ENCODE data around the gene C17orf113. TPM values are rescaled to one million over a fixed set of nuclear protein-coding genes. Genes with fewer than 3 reads are reported as not detected.

Gene C17orf113
- total and polyA plus RNA-seq, 2 donors (not counting 1 experiment from before 2014, with no cell fraction given) = 0.07 to 0.66 TPM

DNA sequence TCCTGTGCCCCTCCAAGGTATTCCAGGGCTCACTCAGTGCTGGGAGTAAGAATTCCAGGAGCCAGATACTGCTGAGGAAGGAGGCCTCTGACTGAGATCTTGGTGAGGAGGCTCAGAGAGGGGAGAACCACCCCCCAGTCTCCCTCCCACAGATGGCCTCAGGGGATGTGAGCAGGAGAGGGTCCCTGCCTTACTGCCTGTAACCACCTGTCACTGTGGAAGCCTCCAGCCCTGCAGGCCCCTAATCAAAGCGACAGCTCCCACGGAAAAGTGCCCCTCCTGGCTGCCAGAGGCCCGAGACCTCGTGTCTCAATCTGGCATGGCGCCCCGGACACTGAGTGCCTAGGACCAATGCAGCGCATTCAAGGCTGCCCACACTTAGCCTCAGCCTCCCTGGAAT, 7.7 kb upstream of the C17orf113 start:
- no peaks in the 10 kb centered on the region for H3K4me1 ChIP-seq (ENCODE audit: control insufficient read depth, extremely low read depth, insufficient read depth, low read length)
- H3K36me3 ChIP-seq (ENCODE audit: control insufficient read depth, insufficient read depth, low read length) = no peaks in the 10 kb centered on the region
- H3K9me3 ChIP-seq (ENCODE audit: control insufficient read depth, insufficient read depth, low read depth, low read length) = no peaks in the 10 kb centered on the region
- TF ChIP-seq EZH2 (IDR thresholded peaks at IDR 0.05; ENCODE audit: low read length, missing control alignments) = no peak
- TF ChIP-seq, protein P1, sequence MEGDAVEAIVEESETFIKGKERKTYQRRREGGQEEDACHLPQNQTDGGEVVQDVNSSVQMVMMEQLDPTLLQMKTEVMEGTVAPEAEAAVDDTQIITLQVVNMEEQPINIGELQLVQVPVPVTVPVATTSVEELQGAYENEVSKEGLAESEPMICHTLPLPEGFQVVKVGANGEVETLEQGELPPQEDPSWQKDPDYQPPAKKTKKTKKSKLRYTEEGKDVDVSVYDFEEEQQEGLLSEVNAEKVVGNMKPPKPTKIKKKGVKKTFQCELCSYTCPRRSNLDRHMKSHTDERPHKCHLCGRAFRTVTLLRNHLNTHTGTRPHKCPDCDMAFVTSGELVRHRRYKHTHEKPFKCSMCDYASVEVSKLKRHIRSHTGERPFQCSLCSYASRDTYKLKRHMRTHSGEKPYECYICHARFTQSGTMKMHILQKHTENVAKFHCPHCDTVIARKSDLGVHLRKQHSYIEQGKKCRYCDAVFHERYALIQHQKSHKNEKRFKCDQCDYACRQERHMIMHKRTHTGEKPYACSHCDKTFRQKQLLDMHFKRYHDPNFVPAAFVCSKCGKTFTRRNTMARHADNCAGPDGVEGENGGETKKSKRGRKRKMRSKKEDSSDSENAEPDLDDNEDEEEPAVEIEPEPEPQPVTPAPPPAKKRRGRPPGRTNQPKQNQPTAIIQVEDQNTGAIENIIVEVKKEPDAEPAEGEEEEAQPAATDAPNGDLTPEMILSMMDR (conservative IDR thresholded peaks at IDR 0.05 in 1 of 2, IDR thresholded peaks at IDR 0.05 in 1 of 2; ENCODE audit: low read depth in 1 of 2, low read length in 2 of 2) = no peak
- DNase-seq (ENCODE audit: low read depth in 2 of 2) = no peak
- H3K4me3 ChIP-seq (replicated peaks in 1 of 4; ENCODE audit: control extremely low read depth in 1 of 4, insufficient read depth in 1 of 4, low read depth in 3 of 4, low read length in 4 of 4) = no peak overlapping the region
- H3K4me2 ChIP-seq (ENCODE audit: extremely low read depth, insufficient read depth, low read length) = no peak overlapping the region
- H4K20me1 ChIP-seq (ENCODE audit: control insufficient read depth, extremely low read depth, insufficient read depth, low read length) = no peaks in the 10 kb centered on the region
- no peak overlapping the region for H3K9ac ChIP-seq (ENCODE audit: insufficient read depth, low read length)
- no peaks in the 10 kb centered on the region for H3K79me2 ChIP-seq (ENCODE audit: control insufficient read depth, insufficient read depth, low read length)
- H3K27me3 ChIP-seq (ENCODE audit: control insufficient read depth, insufficient read depth, low read length) = peaks cover 11% of the 10 kb centered on the region
- H2AFZ ChIP-seq (ENCODE audit: low read length) = no peak overlapping the region
- no peak overlapping the region for H3K27ac ChIP-seq (ENCODE audit: insufficient read depth, low read length)

DNA sequence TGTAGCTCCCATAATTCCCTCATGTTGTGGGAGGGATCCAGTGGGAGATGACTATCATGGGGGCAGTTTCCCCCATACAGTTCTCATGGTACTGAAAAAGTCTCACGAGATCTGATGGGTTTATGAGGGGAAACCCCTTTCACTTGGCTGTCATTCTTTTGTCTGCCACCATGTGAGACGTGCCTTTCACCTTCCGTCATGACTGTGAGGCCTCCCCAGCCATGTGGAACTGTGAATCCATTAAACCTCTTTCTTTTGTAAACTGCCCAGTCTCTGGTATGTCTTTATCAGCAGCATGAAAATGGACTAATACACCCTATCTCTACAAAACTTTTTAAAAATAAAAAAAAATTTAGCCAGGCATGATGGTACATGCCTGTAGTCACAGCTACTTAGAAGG, 6.2 kb upstream of the C17orf113 start:
- Histone ChIP-seq H3K4me3 (replicated peaks in 1 of 4; ENCODE audit: control extremely low read depth in 1 of 4, insufficient read depth in 1 of 4, low read depth in 3 of 4, low read length in 4 of 4) (no peak overlapping the region), H4K20me1 (ENCODE audit: control insufficient read depth, extremely low read depth, insufficient read depth, low read length) (no peaks in the 10 kb centered on the region), H3K9ac (ENCODE audit: insufficient read depth, low read length) (no peak overlapping the region), H3K79me2 (ENCODE audit: control insufficient read depth, insufficient read depth, low read length) (no peaks in the 10 kb centered on the region), H3K9me3 (ENCODE audit: control insufficient read depth, insufficient read depth, low read depth, low read length) (no peaks in the 10 kb centered on the region), H3K27me3 (ENCODE audit: control insufficient read depth, insufficient read depth, low read length) (peaks cover 20% of the 10 kb centered on the region), H3K27ac (ENCODE audit: insufficient read depth, low read length) (no peak overlapping the region), H2AFZ (ENCODE audit: low read length) (no peak overlapping the region), H3K4me2 (ENCODE audit: extremely low read depth, insufficient read depth, low read length) (no peak overlapping the region), H3K4me1 (ENCODE audit: control insufficient read depth, extremely low read depth, insufficient read depth, low read length) (no peaks in the 10 kb centered on the region), H3K36me3 (ENCODE audit: control insufficient read depth, insufficient read depth, low read length) (no peaks in the 10 kb centered on the region)
- DNase-seq (ENCODE audit: low read depth in 2 of 2) = no peak
- TF ChIP-seq, protein P1 (conservative IDR thresholded peaks at IDR 0.05 in 1 of 2, IDR thresholded peaks at IDR 0.05 in 1 of 2; ENCODE audit: low read depth in 1 of 2, low read length in 2 of 2) = no peak

DNA sequence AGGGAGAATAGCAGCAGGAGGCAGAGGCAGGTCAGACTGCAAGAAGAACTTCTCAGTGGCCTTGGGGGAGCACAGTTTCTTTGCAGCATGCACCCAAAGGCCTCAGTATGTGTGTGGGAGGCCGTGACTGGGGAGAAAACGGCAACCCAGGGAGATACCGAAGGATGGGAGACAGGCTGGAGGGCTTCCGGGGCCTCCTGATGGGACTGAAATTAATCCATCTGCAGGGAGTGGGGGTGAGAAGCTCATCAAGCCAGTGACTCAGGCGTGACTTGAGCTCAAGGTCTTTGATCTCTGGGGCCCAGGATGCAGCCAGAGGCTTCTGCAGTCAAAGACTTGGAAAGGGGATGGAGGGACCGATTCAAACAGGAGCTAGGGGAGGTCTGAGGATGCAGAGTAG, 5.1 kb upstream of the C17orf113 start:
- H3K79me2 ChIP-seq (ENCODE audit: control insufficient read depth, insufficient read depth, low read length) = no peaks in the 10 kb centered on the region
- no peaks in the 10 kb centered on the region for H3K9me3 ChIP-seq (ENCODE audit: control insufficient read depth, insufficient read depth, low read depth, low read length)
- H3K4me3 ChIP-seq (replicated peaks in 1 of 4; ENCODE audit: control extremely low read depth in 1 of 4, insufficient read depth in 1 of 4, low read depth in 3 of 4, low read length in 4 of 4) = no peak overlapping the region
- H4K20me1 ChIP-seq (ENCODE audit: control insufficient read depth, extremely low read depth, insufficient read depth, low read length) = no peaks in the 10 kb centered on the region
- TF ChIP-seq EZH2 (IDR thresholded peaks at IDR 0.05; ENCODE audit: low read length, missing control alignments) = no peak
- TF ChIP-seq, protein P1 (conservative IDR thresholded peaks at IDR 0.05 in 1 of 2, IDR thresholded peaks at IDR 0.05 in 1 of 2; ENCODE audit: low read depth in 1 of 2, low read length in 2 of 2) = no peak
- H2AFZ ChIP-seq (ENCODE audit: low read length) = no peak overlapping the region
- no peak overlapping the region for H3K27ac ChIP-seq (ENCODE audit: insufficient read depth, low read length)
- DNase-seq (ENCODE audit: low read depth in 2 of 2) = no peak
- no peaks in the 10 kb centered on the region for H3K4me1 ChIP-seq (ENCODE audit: control insufficient read depth, extremely low read depth, insufficient read depth, low read length)
- H3K36me3 ChIP-seq (ENCODE audit: control insufficient read depth, insufficient read depth, low read length) = no peaks in the 10 kb centered on the region
- no peak overlapping the region for H3K4me2 ChIP-seq (ENCODE audit: extremely low read depth, insufficient read depth, low read length)
- H3K9ac ChIP-seq (ENCODE audit: insufficient read depth, low read length) = no peak overlapping the region
- H3K27me3 ChIP-seq (ENCODE audit: control insufficient read depth, insufficient read depth, low read length) = peaks cover 24% of the 10 kb centered on the region
